GM12878 (cell line): ENCODE results near the gene TTC23.

Experiments used
- BCL11A ChIP-seq: IDR thresholded peaks from 2 replicates; pipeline ENCODE4 v1.6.1; 2011; ENCODE audit warnings: low read depth, low read length
- CTCF ChIP-seq, 3 experiments: IDR thresholded peaks in 2 of 3; conservative IDR thresholded peaks in 1 of 3; 2 replicates each; pipeline ENCODE4 v1.5.1; 2011; ENCODE audit warnings: low read depth in 3 of 3, low read length in 3 of 3, mild to moderate bottlenecking in 3 of 3, control low read depth in 2 of 3, moderate library complexity in 2 of 3, inconsistent platforms in 1 of 3, mixed read lengths in 1 of 3; ENCODE audit not compliant: control insufficient read depth in 2 of 3, insufficient read depth in 1 of 3; ENCODE audit errors: extremely low read depth in 1 of 3
- EED ChIP-seq: sonication (generic); IDR thresholded peaks from 2 replicates; pipeline ENCODE4 v1.6.1; 2016; ENCODE audit warnings: antibody characterized with exemption, low read depth
- EP300 ChIP-seq, 2 experiments: fragments of 150-350 bp in 1 of 2; IDR thresholded peaks; 2 replicates each; pipeline ENCODE4 v1.6.1; 2011 to 2012; ENCODE audit warnings: low read depth in 2 of 2, low read length in 2 of 2, borderline replicate concordance in 1 of 2, improper control_type of control experiment in 1 of 2, inconsistent platforms in 1 of 2; ENCODE audit not compliant: control insufficient read depth in 1 of 2
- ESRRA ChIP-seq: IDR thresholded peaks from 2 replicates; pipeline ENCODE4 v1.6.1; 2012; ENCODE audit warnings: mild to moderate bottlenecking, low read length, improper control_type of control experiment
- MAX ChIP-seq: IDR thresholded peaks from 2 replicates; pipeline ENCODE4 v1.6.1; 2012; ENCODE audit warnings: low read depth, low read length, improper control_type of control experiment
- NRF1 ChIP-seq: conservative IDR thresholded peaks from 2 replicates; pipeline ENCODE4 v1.6.1; 2011; ENCODE audit warnings: mild to moderate bottlenecking, low read depth, low read length, improper control_type of control experiment
- SIN3A ChIP-seq: IDR thresholded peaks from 2 replicates; pipeline ENCODE4 v1.6.1; 2012; ENCODE audit warnings: low read depth, low read length, improper control_type of control experiment
- TBL1XR1 ChIP-seq: IDR thresholded peaks from 2 replicates; pipeline ENCODE4 v1.6.1; 2012; ENCODE audit warnings: low read depth, low read length, improper control_type of control experiment
- USF2 ChIP-seq: IDR thresholded peaks from 2 replicates; pipeline ENCODE4 v1.6.1; 2011; ENCODE audit warnings: low read depth, low read length, improper control_type of control experiment, borderline replicate concordance
- YY1 ChIP-seq: IDR thresholded peaks from 2 replicates; pipeline ENCODE4 v1.6.1; 2011; ENCODE audit warnings: low read depth, mild to moderate bottlenecking, low read length
- TF ChIP-seq, protein P1 (sequence below): IDR thresholded peaks from 2 replicates; pipeline ENCODE4 v1.6.1; 2011; ENCODE audit warnings: low read depth, mild to moderate bottlenecking, low read length, moderate library complexity, borderline replicate concordance; ENCODE audit errors: extremely low read depth

DNA sequence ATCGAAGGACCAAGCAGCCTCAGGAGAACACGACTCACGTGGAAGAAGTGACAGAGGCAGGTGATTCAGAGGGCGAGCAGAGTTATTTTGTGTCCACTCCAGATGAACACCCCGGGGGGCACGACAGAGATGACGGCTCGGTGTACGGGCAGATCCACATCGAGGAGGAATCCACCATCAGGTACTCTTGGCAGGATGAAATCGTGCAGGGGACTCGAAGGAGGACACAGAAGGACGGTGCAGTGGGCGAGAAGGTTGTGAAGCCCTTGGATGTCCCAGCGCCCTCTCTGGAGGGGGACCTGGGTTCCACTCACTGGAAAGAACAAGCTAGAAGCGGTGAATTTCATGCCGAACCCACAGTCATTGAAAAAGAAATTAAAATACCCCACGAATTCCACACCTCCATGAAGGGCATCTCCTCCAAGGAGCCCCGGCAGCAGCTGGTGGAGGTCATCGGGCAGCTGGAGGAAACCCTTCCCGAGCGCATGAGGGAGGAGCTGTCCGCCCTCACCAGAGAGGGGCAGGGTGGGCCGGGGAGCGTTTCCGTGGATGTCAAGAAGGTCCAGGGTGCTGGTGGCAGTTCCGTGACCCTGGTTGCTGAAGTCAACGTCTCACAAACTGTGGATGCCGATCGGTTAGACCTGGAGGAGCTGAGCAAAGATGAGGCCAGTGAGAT lies 118.5 kb downstream of the TTC23 start:
- TF ChIP-seq, protein P1, sequence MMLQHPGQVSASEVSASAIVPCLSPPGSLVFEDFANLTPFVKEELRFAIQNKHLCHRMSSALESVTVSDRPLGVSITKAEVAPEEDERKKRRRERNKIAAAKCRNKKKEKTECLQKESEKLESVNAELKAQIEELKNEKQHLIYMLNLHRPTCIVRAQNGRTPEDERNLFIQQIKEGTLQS: no peak
- no peak for TF ChIP-seq SIN3A
- TF ChIP-seq MAX: no peak
- TF ChIP-seq EP300 (IDR thresholded peaks at IDR 0.05; ENCODE audit: borderline replicate concordance in 1 of 2, control insufficient read depth in 1 of 2, low read depth in 2 of 2, low read length in 2 of 2): no peak
- TF ChIP-seq ESRRA: no peak
- TF ChIP-seq USF2: no peak
- no peak for TF ChIP-seq CTCF (IDR thresholded peaks at IDR 0.05 in 2 of 3, conservative IDR thresholded peaks at IDR 0.05 in 1 of 3; ENCODE audit: control insufficient read depth in 2 of 3, extremely low read depth in 1 of 3, insufficient read depth in 1 of 3, low read depth in 3 of 3, low read length in 3 of 3)
- TF ChIP-seq EED: no peak
- no peak for TF ChIP-seq YY1
- no peak for TF ChIP-seq NRF1
- no peak for TF ChIP-seq BCL11A
- TF ChIP-seq TBL1XR1: no peak
